Measurements from ENCODE around the gene RALGPS2. TPM values are rescaled to one million over a fixed set of nuclear protein-coding genes. Genes with fewer than 3 reads are reported as not detected.

RALGPS2 gene
- total and polyA plus RNA-seq, 2 experiments from 2014 or later, result 8.1 to 31.2 TPM

DNA sequence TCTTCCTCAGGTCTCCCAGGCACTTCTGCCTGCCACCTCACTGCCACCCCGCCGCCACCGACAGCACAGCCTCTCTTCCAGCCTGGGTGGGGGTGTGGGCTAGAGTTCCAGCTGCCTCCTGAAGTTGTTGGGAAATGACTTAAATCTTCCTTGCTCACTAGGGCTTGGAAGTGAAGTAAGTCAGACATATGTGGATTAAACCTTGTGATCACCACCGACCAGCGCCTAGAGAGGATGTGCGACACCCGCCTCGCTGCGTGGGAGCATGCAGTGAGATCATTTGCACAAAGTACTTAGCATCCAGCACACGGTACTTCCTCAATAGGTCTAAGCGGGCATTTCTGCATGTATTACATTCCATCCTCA is 229.3 kb downstream of the RALGPS2 start (continued):
- no peak for TF ChIP-seq POLR2AphosphoS5 (IDR thresholded peaks at IDR 0.05; ENCODE audit: low read depth)
- no peak for TF ChIP-seq REST (IDR thresholded peaks at IDR 0.05; ENCODE audit: unreplicated experiment)
- TF ChIP-seq, protein P1, sequence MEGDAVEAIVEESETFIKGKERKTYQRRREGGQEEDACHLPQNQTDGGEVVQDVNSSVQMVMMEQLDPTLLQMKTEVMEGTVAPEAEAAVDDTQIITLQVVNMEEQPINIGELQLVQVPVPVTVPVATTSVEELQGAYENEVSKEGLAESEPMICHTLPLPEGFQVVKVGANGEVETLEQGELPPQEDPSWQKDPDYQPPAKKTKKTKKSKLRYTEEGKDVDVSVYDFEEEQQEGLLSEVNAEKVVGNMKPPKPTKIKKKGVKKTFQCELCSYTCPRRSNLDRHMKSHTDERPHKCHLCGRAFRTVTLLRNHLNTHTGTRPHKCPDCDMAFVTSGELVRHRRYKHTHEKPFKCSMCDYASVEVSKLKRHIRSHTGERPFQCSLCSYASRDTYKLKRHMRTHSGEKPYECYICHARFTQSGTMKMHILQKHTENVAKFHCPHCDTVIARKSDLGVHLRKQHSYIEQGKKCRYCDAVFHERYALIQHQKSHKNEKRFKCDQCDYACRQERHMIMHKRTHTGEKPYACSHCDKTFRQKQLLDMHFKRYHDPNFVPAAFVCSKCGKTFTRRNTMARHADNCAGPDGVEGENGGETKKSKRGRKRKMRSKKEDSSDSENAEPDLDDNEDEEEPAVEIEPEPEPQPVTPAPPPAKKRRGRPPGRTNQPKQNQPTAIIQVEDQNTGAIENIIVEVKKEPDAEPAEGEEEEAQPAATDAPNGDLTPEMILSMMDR (conservative IDR thresholded peaks at IDR 0.05; ENCODE audit: low read depth in 2 of 2), result no peak
- no peak for TF ChIP-seq EZH2phosphoT487 (IDR thresholded peaks at IDR 0.05; ENCODE audit: unreplicated experiment)

GRCh38 chr1:178954937-178955336 is 229.9 kb downstream of the RALGPS2 start:
- no peak overlapping the region for H3K27ac Mint-ChIP-seq
- Histone ChIP-seq H3K9me2 (ENCODE audit: insufficient read depth) (no peaks in the 10 kb centered on the region; the same call in 1 of the 2 replicates), H3F3A (replicated peaks; ENCODE audit: low read depth) (no peaks in the 10 kb centered on the region), H2AFZ (no peak overlapping the region), H4K20me1 (replicated peaks; ENCODE audit: insufficient read depth) (no peaks in the 10 kb centered on the region), H3K4me1 (ENCODE audit: insufficient read depth) (no peaks in the 10 kb centered on the region), H3K79me2 (replicated peaks; ENCODE audit: insufficient read depth) (no peaks in the 10 kb centered on the region), H3K27me3 (ENCODE audit: insufficient read depth) (no peaks in the 10 kb centered on the region), H3K4me2 (no peak overlapping the region), H3K4me3 (no peak overlapping the region), H3K36me3 (ENCODE audit: insufficient read depth) (no peaks in the 10 kb centered on the region), H3K27ac (ENCODE audit: low read depth) (no peak overlapping the region)
- peaks cover 5% of the 10 kb centered on the region for H3K27me3 Mint-ChIP-seq (ENCODE audit: insufficient read depth, low read depth, poor library complexity)
- DNase-seq (ENCODE audit: low spot score) (no peak), ATAC-seq (no peak)
- no peak overlapping the region for H3K4me3 Mint-ChIP-seq
- no peaks in the 10 kb centered on the region; the same call in 2 of the 3 replicates for H3K9me3 Mint-ChIP-seq
- no peaks in the 10 kb centered on the region for H3K4me1 Mint-ChIP-seq
- H3K36me3 Mint-ChIP-seq (ENCODE audit: low read depth), result no peaks in the 10 kb centered on the region
- TF ChIP-seq, protein P1 (conservative IDR thresholded peaks at IDR 0.05; ENCODE audit: low read depth in 2 of 2), result no peak

DNA sequence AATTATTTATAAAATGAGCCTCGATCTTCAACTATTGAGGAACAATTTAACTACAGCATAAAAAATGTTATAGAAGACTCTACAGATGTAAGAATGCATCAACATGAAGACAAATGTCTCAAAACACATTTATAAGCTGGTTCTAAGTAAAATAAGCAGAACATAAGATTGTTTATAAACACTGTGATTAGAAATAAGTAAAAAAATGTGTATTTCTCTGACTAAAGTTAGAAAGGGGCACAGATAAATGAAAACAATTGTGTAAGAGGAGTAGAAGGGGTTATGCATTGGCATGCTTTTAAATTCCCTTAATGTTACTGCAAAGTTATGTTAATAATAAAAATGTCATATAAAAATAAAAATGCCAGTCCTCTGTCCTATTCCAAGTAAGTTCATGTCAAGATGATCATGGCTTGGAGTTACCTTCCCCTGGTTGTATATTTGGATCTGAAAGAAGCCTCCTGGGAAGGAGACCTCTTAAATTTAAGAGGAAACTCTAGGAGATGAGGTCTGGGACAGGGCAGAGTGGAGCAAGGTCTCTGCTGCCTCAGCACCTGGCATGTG is 230.4 kb downstream of the RALGPS2 start:
- H3K4me3 ChIP-seq, result no peak overlapping the region
- no peaks in the 10 kb centered on the region for H3K4me1 ChIP-seq (ENCODE audit: insufficient read depth)
- H3K9me2 ChIP-seq (ENCODE audit: insufficient read depth), result no peaks in the 10 kb centered on the region; the same call in 1 of the 2 replicates
- H2AFZ ChIP-seq, result no peak overlapping the region
- Mint-ChIP-seq H3K4me3 (no peak overlapping the region), H3K9me3 (no peaks in the 10 kb centered on the region; the same call in 2 of the 3 replicates), H3K27me3 (ENCODE audit: insufficient read depth, low read depth, poor library complexity) (peaks cover 5% of the 10 kb centered on the region), H3K36me3 (ENCODE audit: low read depth) (no peaks in the 10 kb centered on the region), H3K4me1 (no peaks in the 10 kb centered on the region), H3K27ac (no peak overlapping the region)
- H3K27ac ChIP-seq (ENCODE audit: low read depth), result no peak overlapping the region
- no peaks in the 10 kb centered on the region for H3K79me2 ChIP-seq (replicated peaks; ENCODE audit: insufficient read depth)
- ATAC-seq (no peak), DNase-seq (ENCODE audit: low spot score) (no peak)
- no peaks in the 10 kb centered on the region for H3F3A ChIP-seq (replicated peaks; ENCODE audit: low read depth)
- H4K20me1 ChIP-seq (replicated peaks; ENCODE audit: insufficient read depth), result no peaks in the 10 kb centered on the region
- no peaks in the 10 kb centered on the region for H3K36me3 ChIP-seq (ENCODE audit: insufficient read depth)
- H3K27me3 ChIP-seq (ENCODE audit: insufficient read depth), result no peaks in the 10 kb centered on the region
- no peak overlapping the region for H3K4me2 ChIP-seq
- no peak for TF ChIP-seq STAT1 (IDR thresholded peaks at IDR 0.05; ENCODE audit: unreplicated experiment)
- TF ChIP-seq ZNF331 (CRISPR knock-in tag; IDR thresholded peaks at IDR 0.05; ENCODE audit: low read depth), result no peak
- TF ChIP-seq EZH2 (IDR thresholded peaks at IDR 0.05; ENCODE audit: low read depth, unreplicated experiment), result no peak
- TF ChIP-seq REST (IDR thresholded peaks at IDR 0.05; ENCODE audit: unreplicated experiment), result no peak
- TF ChIP-seq NANOG (IDR thresholded peaks at IDR 0.05; ENCODE audit: borderline replicate concordance), result no peak
- no peak for TF ChIP-seq CREB1 (CRISPR knock-in tag; IDR thresholded peaks at IDR 0.05; ENCODE audit: low read depth)

Measured in GM23338 (cell line).